GM12874 (cell line): ENCODE measurements around the gene KCNB1.

Experiments
- CTCF ChIP-seq: IDR thresholded peaks from 2 replicates; pipeline ENCODE4 v1.5.1; 2011; ENCODE audit warnings: low read depth, mild to moderate bottlenecking, control low read depth, low read length, moderate library complexity; ENCODE audit not compliant: insufficient read depth

KCNB1 gene

GRCh38 chr20:49478754-49479689, 3.4 kb downstream of the KCNB1 start:
- no peak for TF ChIP-seq CTCF

GRCh38 chr20:49478266-49478665, 4.2 kb downstream of the KCNB1 start:
- TF ChIP-seq CTCF: no peak

- TF ChIP-seq CTCF: no peak
Observed at GRCh38 chr20:49477200-49477599, 5.3 kb downstream of the KCNB1 start.

DNA sequence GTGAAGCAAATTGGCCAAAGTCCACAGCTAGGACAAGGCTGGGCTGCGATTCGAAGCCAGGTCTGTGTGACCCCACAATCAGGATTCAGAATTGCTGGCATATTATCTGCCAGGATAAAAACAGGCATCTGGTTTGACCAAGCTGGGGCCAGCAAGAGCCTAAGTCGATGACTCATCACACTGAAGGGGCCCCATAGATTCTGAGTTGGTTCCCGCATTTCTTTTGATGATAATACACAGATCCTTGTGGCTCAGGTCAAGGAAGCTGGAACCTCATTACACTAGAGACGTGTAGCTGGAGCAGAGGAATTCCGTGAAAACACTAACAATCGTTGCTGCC, 6.5 kb downstream of the KCNB1 start:
- TF ChIP-seq CTCF: no peak

GRCh38 chr20:49475292-49476015, 7.0 kb downstream of the KCNB1 start:
- TF ChIP-seq CTCF: no peak

GRCh38 chr20:49471397-49471796, 11.1 kb downstream of the KCNB1 start:
- TF ChIP-seq CTCF: no peak

GRCh38 chr20:49470922-49471321, 11.5 kb downstream of the KCNB1 start:
- no peak for TF ChIP-seq CTCF
